SK-N-DZ (cell line): ENCODE measurements around the gene ANKRD12.

Experiments used
- DNase-seq: peaks from one replicate; pipeline ENCODE4 v3.0.0-alpha.2; 2015; ENCODE audit warnings: low spot score

ANKRD12 gene

DNA sequence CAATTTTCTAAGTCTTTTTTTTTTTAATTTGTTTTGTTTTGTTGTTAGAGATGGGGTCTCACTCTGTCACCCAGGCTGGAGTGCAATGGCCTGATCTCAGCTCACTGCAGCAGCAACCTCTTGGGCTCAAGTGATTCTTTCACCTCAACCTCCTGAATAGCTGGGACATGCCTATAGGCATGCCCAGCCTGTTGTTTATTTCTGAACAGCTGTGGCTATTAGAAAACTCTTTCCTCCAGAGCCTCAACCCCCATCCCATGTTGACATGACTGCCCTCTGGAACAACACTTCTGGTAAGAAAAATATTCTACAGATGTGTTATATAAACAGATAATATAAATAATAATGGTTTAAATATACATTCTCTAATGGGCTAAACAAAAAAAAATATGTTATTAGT lies 153.6 kb downstream of the ANKRD12 start:
- no peak for DNase-seq

DNA sequence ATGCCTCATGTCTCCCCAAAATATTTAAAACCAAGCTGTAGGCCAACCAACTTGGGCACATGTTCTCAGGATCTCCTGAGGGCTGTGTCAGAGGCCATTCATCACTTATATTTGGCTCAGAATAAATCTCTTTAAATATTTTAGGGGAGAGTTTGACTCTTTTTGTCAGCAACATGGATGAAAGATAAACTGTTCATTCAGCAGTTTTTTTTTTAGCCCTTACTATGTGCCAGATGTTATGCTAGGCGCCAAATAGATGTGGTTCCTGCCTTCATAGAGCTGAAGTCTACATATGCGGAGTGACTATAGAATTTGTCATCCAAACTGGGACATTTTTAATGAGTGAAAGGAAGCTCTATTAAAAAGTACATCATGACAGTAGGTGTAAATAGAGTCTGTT lies 155.5 kb downstream of the ANKRD12 start:
- DNase-seq: no peak

DNA sequence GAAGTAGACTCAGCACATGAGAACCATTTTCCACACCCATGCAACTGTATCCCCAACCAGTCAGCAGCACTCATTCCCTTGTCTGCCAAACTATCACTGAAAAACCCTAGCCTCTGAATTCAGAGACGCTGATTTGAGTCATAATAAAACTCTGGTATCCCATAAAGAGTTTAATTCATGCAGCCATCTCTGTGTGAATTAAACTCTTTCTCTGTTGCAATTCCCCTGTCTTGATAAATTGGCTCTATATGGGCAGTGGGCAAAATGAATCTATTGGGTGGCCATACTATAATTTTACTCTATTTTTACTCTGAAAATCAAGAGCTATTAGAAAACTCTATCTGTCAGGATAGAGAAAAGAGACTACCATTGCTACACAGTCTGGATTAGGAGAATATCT lies 157.4 kb downstream of the ANKRD12 start:
- DNase-seq: no peak

DNA sequence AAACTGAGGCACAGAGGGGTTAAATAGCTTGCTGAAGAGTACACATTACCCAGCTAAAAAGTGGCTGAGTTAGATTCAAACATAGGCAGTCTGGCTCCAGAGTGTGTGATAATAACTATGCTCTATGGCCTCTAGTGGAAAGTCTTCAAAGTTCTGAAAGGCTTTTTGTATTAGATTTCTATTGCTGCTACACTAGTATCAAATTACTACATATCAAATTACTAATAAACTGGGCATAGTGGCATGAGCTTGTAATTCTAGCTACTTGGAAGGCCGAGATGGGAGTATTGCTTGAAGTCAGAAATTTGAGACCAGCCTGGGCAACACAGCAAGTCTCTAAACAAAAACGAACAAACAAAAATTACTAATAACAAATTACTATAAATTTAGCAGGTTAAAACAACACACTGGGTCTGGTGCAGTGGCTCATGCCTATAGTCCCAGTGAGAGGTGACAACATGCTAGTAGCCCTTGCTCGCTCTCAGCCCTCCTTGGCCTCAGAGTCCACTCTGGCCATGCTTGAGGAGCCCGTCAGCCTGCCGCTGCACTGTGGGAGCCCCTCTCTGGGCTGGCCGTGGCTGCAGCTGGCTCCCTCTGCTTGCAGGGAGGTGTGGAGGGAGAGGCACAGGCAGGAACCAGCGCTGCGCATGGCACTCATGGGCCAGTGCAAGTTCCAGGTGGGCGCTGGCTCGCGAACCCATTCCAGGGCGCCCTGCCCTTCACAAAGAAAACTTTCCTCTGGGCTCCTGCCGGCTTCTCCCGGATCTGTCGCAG lies 159.8 kb downstream of the ANKRD12 start:
- no peak for DNase-seq

DNA sequence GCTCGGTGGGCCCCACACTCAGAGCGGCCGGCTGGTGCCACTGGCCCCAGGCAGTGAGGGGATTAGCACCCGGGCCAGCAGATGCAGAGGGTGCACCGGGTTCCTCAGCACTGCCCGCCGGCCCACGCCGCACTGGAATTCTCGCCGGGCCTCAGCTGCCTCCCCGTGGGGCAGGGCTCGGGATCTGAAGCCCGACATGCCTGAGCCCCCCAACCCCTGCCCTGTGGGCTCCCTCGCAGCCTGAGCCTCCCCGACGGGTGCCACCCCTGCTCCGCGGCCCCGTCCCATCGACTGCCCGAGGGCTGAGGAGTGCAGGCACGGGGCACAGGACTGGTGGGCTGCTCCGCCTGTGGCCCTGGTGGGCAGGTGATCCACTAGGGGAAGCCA lies 160.4 kb downstream of the ANKRD12 start:
- no peak for DNase-seq

DNA sequence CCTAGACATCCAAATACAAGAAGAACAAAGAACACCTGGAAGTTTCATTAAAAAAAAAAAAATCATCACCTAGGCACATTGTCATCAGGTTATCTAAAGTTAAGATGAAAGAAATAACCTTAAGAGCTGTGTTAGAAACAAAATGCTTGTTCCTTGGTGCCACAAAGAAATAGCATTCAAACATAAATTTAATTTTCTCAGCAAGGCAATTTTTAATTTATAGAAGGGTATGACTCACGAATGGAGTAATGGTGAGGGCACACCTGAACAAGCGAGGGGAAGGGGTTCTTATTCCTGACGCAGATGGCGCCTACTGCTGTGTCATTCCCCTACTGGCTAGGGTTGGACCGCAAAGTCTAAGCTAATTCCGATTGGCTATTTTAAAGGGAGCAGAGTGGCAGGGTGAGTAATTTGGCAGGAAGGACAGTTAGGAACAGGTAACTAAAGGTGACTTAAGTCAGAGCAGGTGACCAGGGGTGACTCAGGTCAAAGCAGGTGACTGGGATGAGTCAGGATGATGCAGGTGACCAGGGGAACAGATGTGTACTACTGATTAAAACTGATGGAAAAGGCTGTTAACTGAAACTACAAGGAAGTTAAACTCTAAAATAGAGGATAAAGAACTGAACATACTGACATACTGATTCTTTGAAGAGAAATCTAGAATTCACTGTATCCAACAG lies 167.9 kb downstream of the ANKRD12 start:
- no peak for DNase-seq

DNA sequence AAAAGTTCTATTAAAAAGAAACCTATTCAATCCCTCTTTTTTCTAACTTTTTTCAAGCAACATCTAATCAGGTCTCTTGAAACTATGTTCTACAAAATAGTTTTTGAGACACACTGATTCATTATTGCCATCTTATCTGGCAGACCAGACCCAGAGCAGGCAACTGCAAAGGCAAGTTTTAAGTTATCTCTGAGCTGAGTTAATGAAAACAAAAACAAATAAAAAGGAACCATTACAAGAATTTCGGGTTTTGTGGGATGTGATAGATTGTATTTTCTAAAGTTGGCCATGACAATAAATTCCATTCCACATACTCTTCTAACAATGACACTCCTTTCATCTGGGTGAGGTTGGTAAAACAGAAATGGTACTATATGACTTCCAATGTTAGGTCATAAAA lies 182.8 kb downstream of the ANKRD12 start:
- DNase-seq: no peak

DNA sequence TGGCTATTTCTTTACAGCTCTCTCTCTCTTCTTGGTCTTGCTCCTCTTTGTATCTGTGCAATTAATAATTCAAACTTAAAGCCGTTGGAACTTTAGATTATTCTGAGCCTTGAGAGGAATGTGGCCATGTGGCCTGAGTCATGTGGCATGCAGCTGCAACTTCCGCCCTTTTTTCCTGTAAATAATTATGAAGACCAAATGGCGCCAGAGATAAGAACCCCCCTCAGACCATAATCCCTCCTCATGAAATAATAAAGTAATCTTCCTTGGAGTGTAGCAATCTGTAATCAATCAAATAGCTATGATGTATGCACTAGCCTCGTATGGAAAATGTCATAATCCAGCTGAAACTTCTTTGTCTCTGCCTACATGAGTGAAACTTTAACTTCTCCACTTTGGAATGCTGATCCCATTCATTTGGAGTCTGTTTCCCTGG lies 184.5 kb downstream of the ANKRD12 start:
- DNase-seq: no peak

DNA sequence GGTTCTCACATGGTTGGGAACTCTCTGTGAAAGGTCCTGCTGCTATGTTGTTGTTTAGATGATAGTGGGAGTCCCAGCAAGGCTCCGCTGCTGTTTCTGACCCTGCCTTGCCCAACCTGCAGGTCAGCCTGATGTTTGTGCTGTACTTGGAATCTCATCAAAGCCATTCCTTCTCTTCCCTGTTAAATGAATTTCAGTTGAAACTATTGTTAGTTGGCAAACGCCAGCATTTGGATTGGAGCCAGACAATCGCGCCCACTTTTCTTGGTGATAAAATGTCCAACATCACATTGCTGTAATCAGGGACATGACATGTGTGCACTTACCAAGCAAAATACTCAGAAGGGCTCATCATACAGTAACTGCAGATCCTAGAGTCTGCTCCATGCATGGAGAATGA lies 185.2 kb downstream of the ANKRD12 start:
- DNase-seq: no peak

DNA sequence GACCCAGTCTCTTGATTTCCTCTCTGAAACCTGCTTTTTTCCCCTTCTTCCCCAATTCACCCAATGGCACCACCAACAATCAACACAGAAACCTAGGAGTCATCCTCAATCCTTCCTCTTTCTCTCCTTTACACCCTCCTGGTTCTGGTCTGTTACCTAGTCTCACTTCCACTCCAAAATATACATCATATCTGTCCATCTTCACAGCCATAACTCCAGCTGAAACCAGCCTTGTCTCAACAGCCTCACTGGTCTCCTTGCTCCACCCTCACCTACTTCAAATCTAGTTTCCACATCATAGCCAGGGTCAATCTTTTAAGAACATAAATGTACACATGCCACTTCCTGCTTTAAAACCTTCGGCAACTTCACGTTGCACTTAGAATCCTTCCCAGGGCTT lies 186.2 kb downstream of the ANKRD12 start:
- no peak for DNase-seq

DNA sequence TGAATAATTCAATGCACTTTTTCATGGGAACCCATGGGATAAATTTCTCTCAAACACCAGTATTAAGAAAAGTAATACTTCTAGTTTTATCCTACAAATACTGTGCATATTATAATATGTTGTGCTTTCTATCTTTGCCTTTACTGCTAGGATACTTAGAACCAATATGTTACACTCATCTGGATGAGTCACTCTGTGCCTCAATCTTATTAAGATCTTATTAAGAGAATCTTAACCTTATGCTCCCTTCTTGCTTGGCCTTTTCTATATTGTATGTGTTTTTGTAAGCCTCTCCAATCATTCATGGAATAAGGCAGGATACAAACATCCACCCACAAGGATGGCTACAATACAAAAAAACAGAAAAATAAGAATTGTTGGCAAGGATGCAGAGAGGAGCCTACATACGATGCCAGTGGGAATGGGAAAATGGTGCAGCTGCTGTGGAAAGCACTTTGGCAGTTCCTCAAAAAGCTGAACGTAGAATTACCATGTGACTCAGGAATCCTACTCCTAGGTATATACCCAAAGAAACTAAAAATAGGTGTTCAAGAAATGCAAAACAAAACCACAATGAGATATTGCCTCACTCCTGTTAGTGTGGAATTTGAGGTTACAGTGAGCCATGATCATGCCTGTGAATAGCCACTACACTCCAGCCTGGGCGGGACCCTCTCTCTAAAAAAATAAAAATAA lies 187.3 kb downstream of the ANKRD12 start:
- no peak for DNase-seq

DNA sequence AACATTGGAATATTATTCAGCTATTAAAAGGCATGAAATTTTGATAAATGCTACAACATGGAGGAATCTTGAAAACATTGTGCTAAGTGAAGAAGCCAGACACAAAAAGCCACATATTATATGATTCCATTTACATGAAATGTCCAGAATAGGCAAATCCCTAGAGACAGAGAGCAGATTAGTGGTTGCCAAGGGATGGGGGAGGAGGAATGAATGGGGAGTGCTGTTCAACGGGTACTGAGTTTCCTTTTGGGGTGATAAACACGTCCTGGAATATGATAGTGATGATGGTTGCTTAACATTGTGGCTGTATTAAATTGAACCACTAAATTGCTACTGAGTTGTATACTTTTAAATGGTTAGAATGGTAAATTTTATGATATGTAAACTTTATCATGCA lies 189.1 kb downstream of the ANKRD12 start:
- no peak for DNase-seq

DNA sequence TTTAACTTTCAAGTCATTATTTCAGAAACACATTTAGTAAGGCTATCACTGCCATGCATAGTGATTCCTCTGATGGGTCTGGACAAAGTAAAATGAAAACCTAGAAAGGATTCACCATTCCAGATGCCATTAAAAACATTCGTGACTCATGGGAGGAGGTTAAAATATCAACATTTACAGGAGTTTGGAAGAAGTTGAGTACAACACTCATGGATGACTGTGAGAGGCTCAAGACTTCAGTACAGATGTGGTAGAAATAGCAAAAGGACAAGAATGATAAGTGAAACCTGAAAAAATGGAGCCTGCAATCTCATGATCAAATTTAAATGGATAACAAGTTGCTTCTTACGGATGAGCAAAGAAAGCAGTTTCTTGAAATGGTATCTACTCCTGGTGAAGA lies 192.2 kb downstream of the ANKRD12 start:
- DNase-seq: no peak

DNA sequence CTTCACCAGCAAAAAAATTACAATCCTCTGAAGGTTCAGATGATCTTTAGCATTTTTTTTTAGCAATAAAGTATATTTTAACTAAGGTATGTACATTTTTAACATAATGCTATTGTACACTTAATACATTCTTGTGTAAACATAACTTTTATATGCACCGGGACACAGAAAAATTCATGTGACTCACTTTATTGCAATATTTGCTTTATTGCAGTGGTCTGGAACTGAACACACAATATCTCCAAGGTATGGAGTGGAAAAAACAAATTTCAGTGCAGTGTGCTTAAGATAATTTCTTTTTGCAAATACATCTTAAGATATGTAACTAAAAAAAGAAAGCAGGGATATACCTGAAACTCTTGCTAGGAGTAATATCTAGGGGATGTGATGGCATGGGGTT lies 192.9 kb downstream of the ANKRD12 start:
- DNase-seq: no peak

DNA sequence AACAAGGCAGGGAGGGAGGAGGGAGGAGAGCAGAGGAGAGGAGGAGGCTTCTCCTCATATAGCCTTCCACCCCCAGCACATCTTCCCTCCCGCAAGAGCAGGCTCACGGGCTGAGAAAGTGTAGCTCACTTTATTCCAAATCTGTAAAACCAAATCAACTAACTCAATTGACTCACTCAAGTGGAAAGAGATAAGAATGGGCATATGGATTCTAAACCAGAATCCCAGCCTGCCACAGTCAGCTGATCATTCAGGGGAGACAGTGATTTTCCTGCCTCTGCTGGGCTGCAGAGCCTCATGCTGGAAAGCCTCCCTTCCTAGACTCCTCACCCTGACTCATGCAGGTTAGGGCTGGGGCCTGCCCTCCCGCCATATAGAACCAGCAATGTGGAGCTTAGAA lies 193.8 kb downstream of the ANKRD12 start:
- DNase-seq: peak; percentile 87

DNA sequence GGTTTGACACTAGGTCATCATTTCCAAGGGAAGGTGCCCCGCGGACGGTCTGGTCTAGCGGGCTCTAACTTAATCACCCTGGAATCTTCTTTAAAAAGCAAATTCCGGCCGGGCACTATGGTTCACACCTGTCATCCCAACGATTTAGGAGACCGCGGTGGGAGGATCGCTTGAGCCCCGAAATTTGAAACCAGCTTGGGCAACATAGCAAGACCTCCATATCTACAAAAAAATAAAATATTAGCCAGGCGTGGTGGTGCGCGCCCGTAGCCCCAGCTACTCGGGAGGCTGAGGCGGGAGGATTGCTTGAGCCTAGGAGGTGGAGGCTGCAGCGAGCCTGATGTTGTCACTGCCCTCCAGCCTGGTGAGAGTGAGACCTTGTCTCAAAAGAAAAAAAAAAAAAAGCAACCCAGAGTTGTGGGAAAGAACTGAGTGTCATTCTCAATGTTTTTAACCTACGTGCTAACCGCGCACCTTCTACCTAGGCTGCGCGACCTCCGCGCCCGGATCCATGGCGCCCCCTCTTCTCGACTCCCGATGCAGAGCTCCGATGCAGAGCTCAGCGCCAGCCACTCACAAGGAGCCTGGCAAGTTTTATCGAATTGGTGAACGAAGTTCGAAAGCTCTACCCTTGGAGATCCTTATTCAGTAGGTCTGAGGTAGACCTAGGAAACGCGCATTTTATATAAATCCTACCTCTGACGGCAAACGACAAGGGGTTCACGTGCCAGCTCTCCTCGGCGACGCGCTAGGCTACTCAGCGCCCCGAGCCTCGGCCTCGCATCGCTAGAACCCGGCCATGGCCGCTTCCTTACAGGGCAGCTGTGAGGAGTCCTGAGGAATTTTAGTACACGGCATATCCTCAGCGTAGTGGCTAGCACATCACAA lies 197.1 kb downstream of the ANKRD12 start:
- no peak for DNase-seq

DNA sequence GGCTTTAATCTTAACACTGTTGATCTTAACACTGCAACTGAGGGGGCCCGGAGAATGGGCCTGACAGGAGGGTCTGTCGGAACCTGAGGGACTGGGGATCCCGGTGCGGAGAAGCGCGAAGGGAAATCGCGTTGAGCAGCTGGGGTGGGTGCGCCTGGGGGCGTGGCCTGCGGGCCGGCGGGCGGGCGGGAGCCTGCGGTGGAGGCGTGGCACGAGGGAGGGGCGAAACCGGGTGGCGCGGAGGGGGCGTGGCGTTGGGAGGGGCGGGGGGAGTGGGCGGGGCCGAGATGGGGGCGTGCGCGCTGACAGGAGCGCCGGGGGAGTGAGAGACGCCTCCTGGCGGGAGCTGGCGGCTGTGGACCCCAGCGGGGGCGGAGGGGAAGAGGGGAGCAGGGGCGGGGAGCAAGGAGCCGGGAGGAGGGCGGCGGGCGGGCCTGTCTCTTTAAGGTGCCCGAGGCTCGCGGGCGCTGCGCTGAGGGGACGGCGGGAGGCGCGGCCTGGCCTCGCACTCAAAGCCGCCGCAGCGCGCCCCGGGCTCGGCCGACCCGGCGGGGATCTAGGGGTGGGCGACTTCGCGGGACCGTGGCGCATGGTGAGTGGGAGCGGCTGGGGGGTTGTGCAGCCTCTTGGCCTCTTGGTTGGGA lies 197.9 kb downstream of the ANKRD12 start, which contains the start of gene TWSG1:
TSS of gene TWSG1 (plus strand) at position 445 of the 644 bp plus-strand sequence. CDS start 2,457 bp downstream, outside the sequence.
- DNase-seq: peak; percentile 91

DNA sequence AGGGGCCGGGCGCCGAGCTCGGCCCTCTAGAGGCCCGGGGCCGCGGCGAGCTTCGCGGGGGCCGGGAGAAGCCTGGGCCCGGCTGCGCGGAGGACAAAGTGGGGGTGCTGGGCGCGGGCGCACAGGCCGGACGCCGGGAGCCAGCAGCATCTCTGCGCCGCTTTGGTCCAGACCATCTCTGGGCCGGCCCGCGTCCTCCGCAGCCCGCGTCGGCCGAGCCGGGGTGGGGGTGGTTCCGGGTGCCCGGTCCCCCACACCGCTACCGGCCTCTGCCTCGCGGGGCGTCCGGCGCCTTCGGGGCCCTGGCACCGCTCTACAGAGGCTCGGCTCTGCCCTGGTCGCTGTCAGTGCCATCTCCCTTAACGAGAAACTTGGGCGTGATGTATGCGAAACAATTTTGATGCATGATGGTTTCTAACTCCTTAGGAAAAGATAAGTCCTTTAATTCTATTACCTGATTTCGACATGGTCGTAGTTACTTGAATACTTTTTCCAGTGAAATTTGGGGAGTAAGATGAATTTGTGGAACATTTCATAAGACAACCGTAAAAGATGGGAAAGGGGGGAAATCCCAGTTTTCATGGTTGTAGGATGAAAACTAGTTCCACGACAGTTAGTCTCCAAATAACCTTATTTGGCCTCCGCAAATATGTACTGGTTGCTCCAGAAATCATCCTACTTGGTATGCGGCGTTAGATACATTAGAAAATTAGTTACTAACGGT lies 198.6 kb downstream of the ANKRD12 start:
- DNase-seq: no peak
